HepG2 (cell line): ENCODE results near the gene FOXA3. TPM values are rescaled to one million over a fixed set of nuclear protein-coding genes. Genes with fewer than 3 reads are reported as not detected.

Source experiments
- ATAC-seq: fragments of 200-7000 bp; cut with Tn5 transposase; 3 replicates; pipeline ENCODE4 v1.9.1; 2020; ENCODE audit warnings: mild to moderate bottlenecking, moderate library complexity
- BruUV-seq: library from RNA; stranded (reverse); fragments of 400-500 nt; replicated peaks from 2 replicates; lab custom pipeline; 2021; lab: Mats Ljungman, UMichigan
- CTCF ChIA-PET: fragments of 300-600 bp; formaldehyde crosslinking; extraction: SDS; loops from one replicate; lab custom pipeline; 2021; ENCODE audit warnings: low total read pairs, inconsistent platforms, low intra/inter-chr PET ratio; lab: Yijun Ruan, JAX
- POLR2A ChIA-PET: fragments of 350-600 bp; sonication (Branson Sonifier 250); formaldehyde crosslinking; loops from one replicate; lab custom pipeline; 2020; ENCODE audit warnings: antibody characterized with exemption, inconsistent platforms; lab: Yijun Ruan, JAX
- DNase-seq: peaks from one replicate; pipeline ENCODE4 v3.0.0-alpha.2; 2015; ENCODE audit warnings: low spot score
- FAIRE-seq: peaks from 3 replicates; lab custom pipeline; 2011; peaks lifted over from hg19 to GRCh38; lab: Jason Lieb, UNC
- H2AFZ ChIP-seq: one replicate; pipeline ENCODE4 v1.6.1; 2011; ENCODE audit warnings: low read length, inconsistent platforms
- H3K27ac ChIP-seq: fragments of 300-600 bp; 3 replicates; pipeline ENCODE4 v1.8.0; 2011; ENCODE audit warnings: mixed run types, mild to moderate bottlenecking, mixed read lengths, low read length, inconsistent platforms; ENCODE audit not compliant: insufficient read depth; ENCODE audit errors: extremely low read length
- H3K27me3 ChIP-seq, 2 experiments: fragments of 200-600 bp in 1 of 2; 2 replicates in 1 of 2; 3 replicates in 1 of 2; pipeline versions ENCODE4 v1.6.0 to v1.8.0; 2011; ENCODE audit warnings: low read length in 2 of 2, mild to moderate bottlenecking in 2 of 2, moderate library complexity in 2 of 2, inconsistent platforms in 1 of 2; ENCODE audit not compliant: insufficient read depth in 2 of 2, control insufficient read depth in 1 of 2
- H3K36me3 ChIP-seq, 2 experiments: fragments of 200-600 bp in 1 of 2; replicated peaks in 1 of 2; 2 replicates in 1 of 2; 3 replicates in 1 of 2; pipeline versions ENCODE4 v1.5.1 to v1.8.0; 2011; ENCODE audit warnings: low read length in 2 of 2, inconsistent platforms in 1 of 2; ENCODE audit not compliant: insufficient read depth in 2 of 2, control insufficient read depth in 1 of 2
- H3K4me1 ChIP-seq: 2 replicates; pipeline ENCODE4 v1.5.1; 2012; ENCODE audit warnings: low read length, inconsistent platforms; ENCODE audit not compliant: insufficient read depth
- H3K4me2 ChIP-seq: 2 replicates; pipeline ENCODE4 v1.6.0; 2011; ENCODE audit warnings: low read depth, low read length, inconsistent platforms
- H3K4me3 ChIP-seq, 3 experiments: fragments of 200-600 bp in 1 of 3; sonication (generic), shearing (Covaris generic) in 1 of 3; replicated peaks in 1 of 3; 2 replicates each; pipeline ENCODE4 v1.5.1; 2011 to 2016; ENCODE audit warnings: low read length in 3 of 3, inconsistent platforms in 2 of 3, low read depth in 2 of 3, mild to moderate bottlenecking in 2 of 3, control low read depth in 1 of 3, mixed read lengths in 1 of 3; ENCODE audit not compliant: insufficient read depth in 1 of 3
- H3K79me2 ChIP-seq: one replicate; pipeline ENCODE4 v1.6.1; 2011; ENCODE audit warnings: low read length, inconsistent platforms; ENCODE audit not compliant: insufficient read depth
- H3K9ac ChIP-seq: 2 replicates; pipeline ENCODE4 v1.6.0; 2011; ENCODE audit warnings: mild to moderate bottlenecking, low read depth, low read length, inconsistent platforms; ENCODE audit not compliant: insufficient read depth
- H3K9me3 ChIP-seq: 2 replicates; pipeline ENCODE4 v1.5.1; 2012; ENCODE audit warnings: mild to moderate bottlenecking, low read length
- H4K20me1 ChIP-seq: 2 replicates; pipeline ENCODE4 v1.6.0; 2011; ENCODE audit warnings: inconsistent platforms, mild to moderate bottlenecking, low read length, moderate library complexity; ENCODE audit not compliant: insufficient read depth
- DZIP1 ChIP-seq: sonication (generic); formaldehyde crosslinking; IDR thresholded peaks from 2 replicates; pipeline ENCODE4 v1.5.0; 2020; ENCODE audit warnings: mild to moderate bottlenecking, missing genetic modification reagents
- MIXL1 ChIP-seq: IDR thresholded peaks from 2 replicates; pipeline ENCODE4 v1.6.1; 2016
- PHF8 ChIP-seq: sonication (generic); formaldehyde crosslinking; IDR thresholded peaks from 2 replicates; pipeline ENCODE4 v1.5.0; 2020; ENCODE audit warnings: missing genetic modification reagents
- RELA ChIP-seq: sonication (generic); formaldehyde crosslinking; IDR thresholded peaks from 2 replicates; pipeline ENCODE4 v1.4.0; 2020; ENCODE audit warnings: missing genetic modification reagents
- WIZ ChIP-seq: sonication (generic); formaldehyde crosslinking; IDR thresholded peaks from 2 replicates; pipeline ENCODE4 v1.5.1; 2020; ENCODE audit warnings: mild to moderate bottlenecking, missing genetic modification reagents
- ZNF329 ChIP-seq: sonication (generic); formaldehyde crosslinking; IDR thresholded peaks from 2 replicates; pipeline ENCODE4 v1.9.0; 2021; ENCODE audit warnings: low read depth, mild to moderate bottlenecking, missing genetic modification reagents
- ZNF513 ChIP-seq: sonication (generic); formaldehyde crosslinking; conservative IDR thresholded peaks from 2 replicates; pipeline ENCODE4 v1.5.0; 2020; ENCODE audit warnings: missing genetic modification reagents
- ZNF564 ChIP-seq: sonication (generic); formaldehyde crosslinking; IDR thresholded peaks from 2 replicates; pipeline ENCODE4 v1.8.1; 2023; ENCODE audit warnings: mild to moderate bottlenecking, missing genetic modification reagents
- WGBS: methylation state at CpG from one replicate; pipeline ENCODE4 v1.1.6; 2017; ENCODE audit warnings: low lambda C conversion rate; 5-methylcytosine and 5-hydroxymethylcytosine counted together
- in situ Hi-C: cut with HindIII; loops from 2 replicates; pipeline ENCODE4 v1.10.0; 2017; ENCODE audit warnings: low pct_unique_long_range_greater_than_20kb; ENCODE audit not compliant: extremely low pct_ligation_motif_present
- intact Hi-C: fragments of 100-400 bp; cut with micrococcal nuclease; formaldehyde crosslinking; loops from one replicate; pipeline ENCODE4 v1.10.0; 2022; ENCODE audit not compliant: unreplicated experiment
- polyA plus RNA-seq, 8 experiments: library from polyadenylated mRNA; depleted of rRNA in 3 of 8; stranded (reverse) in 7 of 8; unstranded in 1 of 8; fragments of >200 nt; fragmentation: Illumina TruSeq in 4 of 8; extraction: Trizol in 4 of 8; gene quantifications; 2 replicates each; pipeline versions ENCODE4 v1.2.1 to v1.2.3, GENCODE V29; 2011 to 2016; ENCODE audit warnings: low read depth in 4 of 8, missing spikeins in 1 of 8, mixed read lengths in 1 of 8; ENCODE audit not compliant: insufficient read depth in 1 of 8
- total RNA-seq, 5 experiments: library from RNA; depleted of rRNA; stranded (reverse); fragments of >200 nt; fragmentation: Illumina TruSeq; extraction: Trizol; gene quantifications; 2 replicates each; pipeline ENCODE4 v1.2.3, GENCODE V29; 2016; ENCODE audit warnings: low read depth in 1 of 5
- TF ChIP-seq, protein P1 (sequence below): sonication (generic); formaldehyde crosslinking; IDR thresholded peaks from 2 replicates; pipeline ENCODE4 v1.5.0; 2020; ENCODE audit warnings: missing genetic modification reagents
- TF ChIP-seq, protein P2 (sequence below): fragments of 450-650 bp; IDR thresholded peaks from 2 replicates; pipeline ENCODE4 v1.6.1; 2017

FOXA3 gene
- total and polyA plus RNA-seq, 2 of the 13 experiments (the other 11 are each of a cell fraction or from before 2014, with no cell fraction given) = 29.8 to 47.6 TPM

- Histone ChIP-seq H4K20me1 (no peaks in the 10 kb centered on the region), H3K79me2 (peaks cover 17% of the 10 kb centered on the region), H3K4me2 (no peak overlapping the region), H3K9me3 (no peaks in the 10 kb centered on the region), H3K27ac (no peak overlapping the region), H3K36me3 (no peaks in the 10 kb centered on the region), H3K4me1 (peaks cover 89% of the 10 kb centered on the region), H3K9ac (no peak overlapping the region), H2AFZ (no peak overlapping the region), H3K4me3 (no peak overlapping the region), H3K27me3 (no peaks in the 10 kb centered on the region)
- in situ Hi-C loops (no loop called here), intact Hi-C loops (no loop called here)
- ATAC-seq = no peak
- ChIA-PET CTCF (no interaction called here), POLR2A (interaction anchor here (0.7 to 10.3 kb wide), 3 partner anchors 12 to 63 kb away, joined by 3 to 388 read pairs (median 13); partner anchors contain the start of genes FOXA3 and SYMPK)
- TF ChIP-seq DZIP1 (CRISPR knock-in tag) (no peak), ZNF329 (no peak), PHF8 (CRISPR knock-in tag) (no peak), WIZ (no peak), RELA (CRISPR knock-in tag) (no peak), ZNF513 (CRISPR knock-in tag) (no peak), MIXL1 (no peak), ZNF564 (CRISPR knock-in tag) (no peak)
- TF ChIP-seq, protein P1, sequence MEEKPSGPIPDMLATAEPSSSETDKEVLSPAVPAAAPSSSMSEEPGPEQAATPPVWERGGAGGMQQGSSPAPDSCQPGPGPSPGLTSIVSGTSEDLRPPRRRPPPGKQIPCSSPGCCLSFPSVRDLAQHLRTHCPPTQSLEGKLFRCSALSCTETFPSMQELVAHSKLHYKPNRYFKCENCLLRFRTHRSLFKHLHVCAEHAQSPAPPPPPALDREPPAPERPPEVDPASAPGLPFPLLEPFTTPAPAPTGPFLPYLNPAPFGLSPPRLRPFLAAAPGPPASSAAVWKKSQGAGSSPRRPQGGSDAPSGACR (CRISPR knock-in tag) = no peak
- TF ChIP-seq, protein P2, sequence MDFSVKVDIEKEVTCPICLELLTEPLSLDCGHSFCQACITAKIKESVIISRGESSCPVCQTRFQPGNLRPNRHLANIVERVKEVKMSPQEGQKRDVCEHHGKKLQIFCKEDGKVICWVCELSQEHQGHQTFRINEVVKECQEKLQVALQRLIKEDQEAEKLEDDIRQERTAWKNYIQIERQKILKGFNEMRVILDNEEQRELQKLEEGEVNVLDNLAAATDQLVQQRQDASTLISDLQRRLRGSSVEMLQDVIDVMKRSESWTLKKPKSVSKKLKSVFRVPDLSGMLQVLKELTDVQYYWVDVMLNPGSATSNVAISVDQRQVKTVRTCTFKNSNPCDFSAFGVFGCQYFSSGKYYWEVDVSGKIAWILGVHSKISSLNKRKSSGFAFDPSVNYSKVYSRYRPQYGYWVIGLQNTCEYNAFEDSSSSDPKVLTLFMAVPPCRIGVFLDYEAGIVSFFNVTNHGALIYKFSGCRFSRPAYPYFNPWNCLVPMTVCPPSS = no peak
- DNase-seq = no peak
- no peak for FAIRE-seq
- 83% methylated on average over 2 of the region's 2 CpGs for WGBS
- BruUV-seq = no TSS peak
These were observed 15.8 kb downstream of the FOXA3 start for GRCh38 chr19:45879971-45880370.
